SH-SY5Y (cell line): Measurements from ENCODE around the gene PPP1R27.

ENCODE experiments used
- GATA2 ChIP-seq: IDR thresholded peaks from 2 replicates; pipeline ENCODE4 v1.6.1; 2011; ENCODE audit warnings: mild to moderate bottlenecking, low read depth, low read length
- GATA3 ChIP-seq: IDR thresholded peaks from 2 replicates; pipeline ENCODE4 v1.6.1; 2011; ENCODE audit warnings: low read depth, mild to moderate bottlenecking, low read length, moderate library complexity

GRCh38 chr17:81802048-81802758 lies 32.6 kb downstream of the PPP1R27 start:
- TF ChIP-seq GATA2: no peak
- no peak for TF ChIP-seq GATA3
